HepG2 (cell line): ENCODE data around the gene LDLRAD4. TPM values are rescaled to one million over a fixed set of nuclear protein-coding genes. Genes with fewer than 3 reads are reported as not detected.

Experiments used
- ATAC-seq: fragments of 200-7000 bp; cut with Tn5 transposase; 3 replicates; pipeline ENCODE4 v1.9.1; 2020; ENCODE audit warnings: mild to moderate bottlenecking, moderate library complexity
- BruUV-seq: library from RNA; stranded (reverse); fragments of 400-500 nt; replicated peaks from 2 replicates; lab custom pipeline; 2021; lab: Mats Ljungman, UMichigan
- CTCF ChIA-PET: fragments of 300-600 bp; formaldehyde crosslinking; extraction: SDS; loops from one replicate; lab custom pipeline; 2021; ENCODE audit warnings: low total read pairs, inconsistent platforms, low intra/inter-chr PET ratio; lab: Yijun Ruan, JAX
- POLR2A ChIA-PET: fragments of 350-600 bp; sonication (Branson Sonifier 250); formaldehyde crosslinking; loops from one replicate; lab custom pipeline; 2020; ENCODE audit warnings: antibody characterized with exemption, inconsistent platforms; lab: Yijun Ruan, JAX
- DNase-seq: peaks from one replicate; pipeline ENCODE4 v3.0.0-alpha.2; 2015; ENCODE audit warnings: low spot score
- FAIRE-seq: peaks from 3 replicates; lab custom pipeline; 2011; peaks lifted over from hg19 to GRCh38; lab: Jason Lieb, UNC
- H2AFZ ChIP-seq: one replicate; pipeline ENCODE4 v1.6.1; 2011; ENCODE audit warnings: low read length, inconsistent platforms
- H3K27ac ChIP-seq: fragments of 300-600 bp; 3 replicates; pipeline ENCODE4 v1.8.0; 2011; ENCODE audit warnings: mixed run types, mild to moderate bottlenecking, mixed read lengths, low read length, inconsistent platforms; ENCODE audit not compliant: insufficient read depth; ENCODE audit errors: extremely low read length
- H3K27me3 ChIP-seq, 2 experiments: fragments of 200-600 bp in 1 of 2; 2 replicates in 1 of 2; 3 replicates in 1 of 2; pipeline versions ENCODE4 v1.6.0 to v1.8.0; 2011; ENCODE audit warnings: low read length in 2 of 2, mild to moderate bottlenecking in 2 of 2, moderate library complexity in 2 of 2, inconsistent platforms in 1 of 2; ENCODE audit not compliant: insufficient read depth in 2 of 2, control insufficient read depth in 1 of 2
- H3K36me3 ChIP-seq, 2 experiments: fragments of 200-600 bp in 1 of 2; replicated peaks in 1 of 2; 2 replicates in 1 of 2; 3 replicates in 1 of 2; pipeline versions ENCODE4 v1.5.1 to v1.8.0; 2011; ENCODE audit warnings: low read length in 2 of 2, inconsistent platforms in 1 of 2; ENCODE audit not compliant: insufficient read depth in 2 of 2, control insufficient read depth in 1 of 2
- H3K4me1 ChIP-seq: 2 replicates; pipeline ENCODE4 v1.5.1; 2012; ENCODE audit warnings: low read length, inconsistent platforms; ENCODE audit not compliant: insufficient read depth
- H3K4me2 ChIP-seq: 2 replicates; pipeline ENCODE4 v1.6.0; 2011; ENCODE audit warnings: low read depth, low read length, inconsistent platforms
- H3K4me3 ChIP-seq, 3 experiments: fragments of 200-600 bp in 1 of 3; sonication (generic), shearing (Covaris generic) in 1 of 3; replicated peaks in 1 of 3; 2 replicates each; pipeline ENCODE4 v1.5.1; 2011 to 2016; ENCODE audit warnings: low read length in 3 of 3, inconsistent platforms in 2 of 3, low read depth in 2 of 3, mild to moderate bottlenecking in 2 of 3, control low read depth in 1 of 3, mixed read lengths in 1 of 3; ENCODE audit not compliant: insufficient read depth in 1 of 3
- H3K79me2 ChIP-seq: one replicate; pipeline ENCODE4 v1.6.1; 2011; ENCODE audit warnings: low read length, inconsistent platforms; ENCODE audit not compliant: insufficient read depth
- H3K9ac ChIP-seq: 2 replicates; pipeline ENCODE4 v1.6.0; 2011; ENCODE audit warnings: mild to moderate bottlenecking, low read depth, low read length, inconsistent platforms; ENCODE audit not compliant: insufficient read depth
- H3K9me3 ChIP-seq: 2 replicates; pipeline ENCODE4 v1.5.1; 2012; ENCODE audit warnings: mild to moderate bottlenecking, low read length
- H4K20me1 ChIP-seq: 2 replicates; pipeline ENCODE4 v1.6.0; 2011; ENCODE audit warnings: inconsistent platforms, mild to moderate bottlenecking, low read length, moderate library complexity; ENCODE audit not compliant: insufficient read depth
- ZNF253 ChIP-seq: sonication (generic); formaldehyde crosslinking; IDR thresholded peaks from 2 replicates; pipeline ENCODE4 v1.8.0; 2022; ENCODE audit warnings: mild to moderate bottlenecking, missing genetic modification reagents, borderline replicate concordance
- ZNF782 ChIP-seq: sonication (generic); formaldehyde crosslinking; IDR thresholded peaks from 2 replicates; pipeline ENCODE4 v1.4.0; 2020; ENCODE audit warnings: missing genetic modification reagents, mild to moderate bottlenecking, borderline replicate concordance
- WGBS: methylation state at CpG from one replicate; pipeline ENCODE4 v1.1.6; 2017; ENCODE audit warnings: low lambda C conversion rate; 5-methylcytosine and 5-hydroxymethylcytosine counted together
- in situ Hi-C: cut with HindIII; loops from 2 replicates; pipeline ENCODE4 v1.10.0; 2017; ENCODE audit warnings: low pct_unique_long_range_greater_than_20kb; ENCODE audit not compliant: extremely low pct_ligation_motif_present
- intact Hi-C: fragments of 100-400 bp; cut with micrococcal nuclease; formaldehyde crosslinking; loops from one replicate; pipeline ENCODE4 v1.10.0; 2022; ENCODE audit not compliant: unreplicated experiment
- polyA plus RNA-seq, 8 experiments: library from polyadenylated mRNA; depleted of rRNA in 3 of 8; stranded (reverse) in 7 of 8; unstranded in 1 of 8; fragments of >200 nt; fragmentation: Illumina TruSeq in 4 of 8; extraction: Trizol in 4 of 8; gene quantifications; 2 replicates each; pipeline versions ENCODE4 v1.2.1 to v1.2.3, GENCODE V29; 2011 to 2016; ENCODE audit warnings: low read depth in 4 of 8, missing spikeins in 1 of 8, mixed read lengths in 1 of 8; ENCODE audit not compliant: insufficient read depth in 1 of 8
- total RNA-seq, 5 experiments: library from RNA; depleted of rRNA; stranded (reverse); fragments of >200 nt; fragmentation: Illumina TruSeq; extraction: Trizol; gene quantifications; 2 replicates each; pipeline ENCODE4 v1.2.3, GENCODE V29; 2016; ENCODE audit warnings: low read depth in 1 of 5
- TF ChIP-seq, protein P1 (sequence below): sonication (generic); formaldehyde crosslinking; IDR thresholded peaks from 2 replicates; pipeline ENCODE4 v1.5.1; 2020; ENCODE audit warnings: mild to moderate bottlenecking, moderate library complexity, missing genetic modification reagents
- TF ChIP-seq, protein P2 (sequence below): sonication (generic); formaldehyde crosslinking; IDR thresholded peaks from 2 replicates; pipeline ENCODE4 v1.5.1; 2020; ENCODE audit warnings: mild to moderate bottlenecking, missing genetic modification reagents, moderate library complexity

LDLRAD4 gene
- total and polyA plus RNA-seq, 2 of the 13 experiments (the other 11 are each of a cell fraction or from before 2014, with no cell fraction given), result 13.6 to 20.9 TPM

DNA sequence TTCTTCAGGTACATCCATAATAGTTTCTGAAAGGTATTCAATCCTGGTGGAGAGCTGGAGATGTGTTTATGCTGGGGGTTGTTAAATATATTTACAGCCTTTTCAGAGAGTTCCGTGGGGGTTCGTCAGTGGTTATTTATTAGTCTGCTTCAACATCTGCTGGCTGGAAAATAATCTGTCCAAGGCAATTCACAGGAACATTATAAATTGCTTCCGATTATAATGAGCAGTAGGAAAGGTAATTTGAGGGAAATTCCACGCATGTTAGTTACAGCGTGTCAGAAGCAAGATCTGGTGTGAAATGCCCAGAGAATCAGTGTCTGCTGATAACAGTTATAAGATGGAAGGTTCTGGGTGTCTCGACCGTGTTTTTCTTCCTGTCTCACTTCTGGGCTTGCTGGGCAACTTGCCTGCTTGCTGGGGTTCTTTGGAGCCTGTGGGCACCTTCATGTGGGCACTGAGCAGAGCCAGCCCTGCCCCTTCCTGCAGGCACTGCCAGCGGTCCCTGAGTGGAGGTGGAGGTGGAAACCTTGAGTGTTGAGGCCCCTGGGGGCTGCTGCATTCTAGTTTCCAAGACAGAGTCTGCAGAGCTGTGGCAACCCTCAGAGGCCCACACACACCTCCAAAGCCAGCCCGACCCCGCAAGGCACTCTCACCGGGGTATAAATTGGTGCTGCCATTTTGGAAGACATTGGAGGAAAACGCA lies 322.1 kb downstream of the LDLRAD4 start:
- Histone ChIP-seq H3K36me3 (no peaks in the 10 kb centered on the region), H3K4me3 (no peak overlapping the region), H3K79me2 (no peaks in the 10 kb centered on the region), H4K20me1 (no peaks in the 10 kb centered on the region), H3K27ac (peak overlapping the region; percentile 86), H3K4me2 (no peak overlapping the region; the same call in 1 of the 2 replicates), H3K27me3 (no peaks in the 10 kb centered on the region), H3K4me1 (peaks cover 90% of the 10 kb centered on the region), H3K9ac (no peak overlapping the region), H2AFZ (no peak overlapping the region), H3K9me3 (no peaks in the 10 kb centered on the region)
- POLR2A ChIA-PET, result no interaction called here
- DNase-seq (no peak), FAIRE-seq (no peak), ATAC-seq (no peak)
- in situ Hi-C loops, result no loop called here
- 94% methylated on average over 11 of the region's 12 CpGs for WGBS
- intact Hi-C loops, result loop anchor here (5.0 to 10.0 kb wide), 3 partner anchors 68 to 403 kb away; no protein-coding TSS in a partner anchor
- no TSS peak for BruUV-seq
- TF ChIP-seq, protein P1, sequence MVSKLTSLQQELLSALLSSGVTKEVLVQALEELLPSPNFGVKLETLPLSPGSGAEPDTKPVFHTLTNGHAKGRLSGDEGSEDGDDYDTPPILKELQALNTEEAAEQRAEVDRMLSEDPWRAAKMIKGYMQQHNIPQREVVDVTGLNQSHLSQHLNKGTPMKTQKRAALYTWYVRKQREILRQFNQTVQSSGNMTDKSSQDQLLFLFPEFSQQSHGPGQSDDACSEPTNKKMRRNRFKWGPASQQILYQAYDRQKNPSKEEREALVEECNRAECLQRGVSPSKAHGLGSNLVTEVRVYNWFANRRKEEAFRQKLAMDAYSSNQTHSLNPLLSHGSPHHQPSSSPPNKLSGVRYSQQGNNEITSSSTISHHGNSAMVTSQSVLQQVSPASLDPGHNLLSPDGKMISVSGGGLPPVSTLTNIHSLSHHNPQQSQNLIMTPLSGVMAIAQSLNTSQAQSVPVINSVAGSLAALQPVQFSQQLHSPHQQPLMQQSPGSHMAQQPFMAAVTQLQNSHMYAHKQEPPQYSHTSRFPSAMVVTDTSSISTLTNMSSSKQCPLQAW (CRISPR knock-in tag), result 0 out of 2 replicates have a peak, but pooled peaks have one; percentile 28
- TF ChIP-seq ZNF253 (CRISPR knock-in tag), result no peak
- TF ChIP-seq ZNF782 (CRISPR knock-in tag), result no peak
- TF ChIP-seq, protein P2, sequence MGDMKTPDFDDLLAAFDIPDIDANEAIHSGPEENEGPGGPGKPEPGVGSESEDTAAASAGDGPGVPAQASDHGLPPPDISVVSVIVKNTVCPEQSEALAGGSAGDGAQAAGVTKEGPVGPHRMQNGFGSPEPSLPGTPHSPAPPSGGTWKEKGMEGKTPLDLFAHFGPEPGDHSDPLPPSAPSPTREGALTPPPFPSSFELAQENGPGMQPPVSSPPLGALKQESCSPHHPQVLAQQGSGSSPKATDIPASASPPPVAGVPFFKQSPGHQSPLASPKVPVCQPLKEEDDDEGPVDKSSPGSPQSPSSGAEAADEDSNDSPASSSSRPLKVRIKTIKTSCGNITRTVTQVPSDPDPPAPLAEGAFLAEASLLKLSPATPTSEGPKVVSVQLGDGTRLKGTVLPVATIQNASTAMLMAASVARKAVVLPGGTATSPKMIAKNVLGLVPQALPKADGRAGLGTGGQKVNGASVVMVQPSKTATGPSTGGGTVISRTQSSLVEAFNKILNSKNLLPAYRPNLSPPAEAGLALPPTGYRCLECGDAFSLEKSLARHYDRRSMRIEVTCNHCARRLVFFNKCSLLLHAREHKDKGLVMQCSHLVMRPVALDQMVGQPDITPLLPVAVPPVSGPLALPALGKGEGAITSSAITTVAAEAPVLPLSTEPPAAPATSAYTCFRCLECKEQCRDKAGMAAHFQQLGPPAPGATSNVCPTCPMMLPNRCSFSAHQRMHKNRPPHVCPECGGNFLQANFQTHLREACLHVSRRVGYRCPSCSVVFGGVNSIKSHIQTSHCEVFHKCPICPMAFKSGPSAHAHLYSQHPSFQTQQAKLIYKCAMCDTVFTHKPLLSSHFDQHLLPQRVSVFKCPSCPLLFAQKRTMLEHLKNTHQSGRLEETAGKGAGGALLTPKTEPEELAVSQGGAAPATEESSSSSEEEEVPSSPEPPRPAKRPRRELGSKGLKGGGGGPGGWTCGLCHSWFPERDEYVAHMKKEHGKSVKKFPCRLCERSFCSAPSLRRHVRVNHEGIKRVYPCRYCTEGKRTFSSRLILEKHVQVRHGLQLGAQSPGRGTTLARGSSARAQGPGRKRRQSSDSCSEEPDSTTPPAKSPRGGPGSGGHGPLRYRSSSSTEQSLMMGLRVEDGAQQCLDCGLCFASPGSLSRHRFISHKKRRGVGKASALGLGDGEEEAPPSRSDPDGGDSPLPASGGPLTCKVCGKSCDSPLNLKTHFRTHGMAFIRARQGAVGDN (CRISPR knock-in tag), result peak; percentile 31
- CTCF ChIA-PET, result no interaction called here
